ENCODE results near the gene EFHC1. TPM values are rescaled to one million over a fixed set of nuclear protein-coding genes. Genes with fewer than 3 reads are reported as not detected.

Gene EFHC1
- total and polyA plus RNA-seq, 4 donors, result 43.5 to 76.0 (median 44.3) TPM

DNA sequence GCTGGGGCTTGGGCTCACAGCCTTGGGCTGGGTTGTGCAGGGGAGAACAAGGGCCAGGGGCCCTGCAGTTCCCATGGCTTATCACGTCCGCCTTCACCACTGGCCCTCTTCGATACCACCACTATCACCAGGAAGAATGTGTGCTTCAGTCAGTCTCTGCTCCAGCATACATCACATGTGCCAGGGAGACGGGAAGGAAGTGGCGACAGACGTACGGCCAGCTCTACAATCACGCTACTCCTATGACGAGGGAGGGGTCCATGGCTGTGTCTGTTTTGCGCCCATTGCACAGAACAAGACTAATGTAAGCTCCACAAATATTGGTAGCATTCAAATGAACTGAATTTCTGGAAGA, 84.6 kb downstream of the EFHC1 start:
- Histone ChIP-seq H3K4me1 (ENCODE audit: control insufficient read depth, insufficient read depth, low read length) (peaks cover 23% of the 10 kb centered on the region), H3K36me3 (ENCODE audit: control insufficient read depth, insufficient read depth, low read length) (peaks cover 44% of the 10 kb centered on the region), H3K27ac (ENCODE audit: low read depth, low read length) (no peak overlapping the region), H3K9me3 (ENCODE audit: control insufficient read depth, insufficient read depth, low read length) (no peaks in the 10 kb centered on the region), H3K27me3 (ENCODE audit: control insufficient read depth, insufficient read depth, low read length) (no peaks in the 10 kb centered on the region), H3K4me3 (ENCODE audit: low read depth, low read length) (no peak overlapping the region)
- 88% methylated on average over 10 of the region's 10 CpGs for WGBS (ENCODE audit: insufficient coverage)
- DNase-seq (ENCODE audit: low read depth in 4 of 6, low spot score in 6 of 6), result no peak

DNA sequence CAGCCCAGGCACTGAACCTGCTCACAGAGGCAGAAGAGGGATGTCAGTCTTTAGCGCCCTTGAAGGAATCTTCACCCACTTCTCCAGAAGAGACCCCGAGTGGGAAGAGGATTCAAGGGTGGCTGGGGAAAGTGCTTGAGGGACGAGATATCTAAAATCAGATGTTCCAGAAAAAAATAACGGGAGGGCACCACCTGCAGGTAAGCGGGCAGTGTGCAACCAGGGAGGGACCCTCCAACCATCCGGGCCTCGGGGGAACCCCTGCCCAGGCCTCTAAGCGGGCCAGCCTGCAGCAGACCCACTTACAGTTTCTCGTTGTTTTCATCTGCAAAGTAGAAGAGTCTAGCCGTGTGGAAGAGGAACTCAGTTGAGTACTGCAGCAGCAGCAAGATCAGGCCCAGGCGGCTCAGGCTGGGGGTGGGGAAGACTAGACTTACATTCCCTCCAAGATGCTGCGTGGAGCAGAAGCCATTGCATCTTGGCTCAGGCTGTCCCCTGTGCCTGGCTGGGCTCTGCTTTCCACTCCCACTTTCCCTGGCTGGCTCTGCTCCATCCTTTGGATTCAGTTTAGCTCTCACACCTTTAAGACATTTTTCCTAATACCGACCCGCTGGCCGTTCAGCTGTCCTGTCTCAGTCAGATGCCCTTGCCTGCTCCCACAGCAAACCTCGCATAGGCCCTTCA, 85.7 kb downstream of the EFHC1 start:
- H3K36me3 ChIP-seq (ENCODE audit: control insufficient read depth, insufficient read depth, low read length), result peaks cover 44% of the 10 kb centered on the region
- H3K27me3 ChIP-seq (ENCODE audit: control insufficient read depth, insufficient read depth, low read length), result no peaks in the 10 kb centered on the region
- no peak overlapping the region for H3K27ac ChIP-seq (ENCODE audit: low read depth, low read length)
- no peaks in the 10 kb centered on the region for H3K9me3 ChIP-seq (ENCODE audit: control insufficient read depth, insufficient read depth, low read length)
- H3K4me3 ChIP-seq (ENCODE audit: low read depth, low read length), result no peak overlapping the region
- DNase-seq (ENCODE audit: low read depth in 4 of 6, low spot score in 6 of 6), result no peak
- H3K4me1 ChIP-seq (ENCODE audit: control insufficient read depth, insufficient read depth, low read length), result peaks cover 12% of the 10 kb centered on the region
- 85% methylated on average over 13 of the region's 16 CpGs for WGBS (ENCODE audit: insufficient coverage)

DNA sequence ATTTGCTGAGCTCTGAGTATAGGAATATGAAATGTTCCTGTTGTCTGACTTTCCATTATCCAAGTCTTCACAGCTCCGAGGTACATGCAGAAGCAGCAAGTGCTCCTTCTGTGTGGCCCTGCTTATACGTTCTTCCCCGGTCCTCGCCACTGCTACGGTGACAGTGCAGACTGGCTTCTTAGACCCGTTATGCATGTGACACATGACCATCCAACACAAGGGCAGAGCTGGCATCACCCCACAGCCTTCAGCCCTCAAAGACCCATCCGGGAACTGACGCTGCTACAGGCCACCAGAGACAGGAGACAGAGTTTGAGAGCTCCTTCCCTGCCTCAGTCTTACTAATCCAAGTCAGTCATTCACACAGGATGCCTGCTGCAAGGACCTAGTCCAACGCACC, 86.3 kb downstream of the EFHC1 start:
- Histone ChIP-seq H3K27me3 (ENCODE audit: control insufficient read depth, insufficient read depth, low read length) (no peaks in the 10 kb centered on the region), H3K9me3 (ENCODE audit: control insufficient read depth, insufficient read depth, low read length) (no peaks in the 10 kb centered on the region), H3K36me3 (ENCODE audit: control insufficient read depth, insufficient read depth, low read length) (peaks cover 44% of the 10 kb centered on the region), H3K4me3 (ENCODE audit: low read depth, low read length) (no peak overlapping the region), H3K4me1 (ENCODE audit: control insufficient read depth, insufficient read depth, low read length) (peaks cover 12% of the 10 kb centered on the region), H3K27ac (ENCODE audit: low read depth, low read length) (no peak overlapping the region)
- 84% methylated on average over 8 of the region's 9 CpGs for WGBS (ENCODE audit: insufficient coverage)
- DNase-seq (ENCODE audit: low read depth in 4 of 6, low spot score in 6 of 6), result no peak

DNA sequence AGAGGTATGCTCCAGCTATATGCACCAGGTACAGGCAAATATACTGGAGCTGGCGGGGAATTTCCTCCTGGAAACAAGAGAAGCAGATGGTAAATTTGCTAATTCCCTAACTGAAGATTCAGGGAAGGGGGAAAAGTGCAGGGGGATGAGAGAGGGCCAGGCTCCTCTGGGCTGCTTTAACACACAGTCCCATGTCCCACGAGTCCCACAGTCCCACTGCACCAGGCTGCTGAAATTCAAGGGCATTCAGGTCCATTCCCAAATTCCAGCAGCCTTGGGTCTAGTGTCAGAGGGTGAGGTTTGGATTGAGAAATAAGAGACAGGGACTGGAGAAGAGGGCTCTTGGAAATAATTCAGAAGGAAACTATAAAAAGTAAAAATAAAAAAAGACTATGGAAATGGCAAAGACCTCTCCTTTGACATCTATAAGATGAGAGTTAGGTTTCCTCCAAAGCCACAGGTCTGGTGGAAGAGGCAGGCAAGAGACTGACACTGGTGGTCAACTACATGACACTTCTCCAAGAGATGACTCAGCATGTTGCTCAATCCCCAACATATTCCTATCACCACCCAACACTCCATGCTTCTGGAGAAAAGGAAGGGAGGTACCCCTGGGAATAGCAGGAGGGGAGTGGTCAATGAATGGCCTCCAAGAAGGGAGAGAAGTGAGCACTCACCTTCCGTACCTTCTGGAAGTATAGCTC, 87.6 kb downstream of the EFHC1 start:
- H3K27ac ChIP-seq (ENCODE audit: low read depth, low read length), result no peak overlapping the region
- peaks cover 12% of the 10 kb centered on the region for H3K4me1 ChIP-seq (ENCODE audit: control insufficient read depth, insufficient read depth, low read length)

DNA sequence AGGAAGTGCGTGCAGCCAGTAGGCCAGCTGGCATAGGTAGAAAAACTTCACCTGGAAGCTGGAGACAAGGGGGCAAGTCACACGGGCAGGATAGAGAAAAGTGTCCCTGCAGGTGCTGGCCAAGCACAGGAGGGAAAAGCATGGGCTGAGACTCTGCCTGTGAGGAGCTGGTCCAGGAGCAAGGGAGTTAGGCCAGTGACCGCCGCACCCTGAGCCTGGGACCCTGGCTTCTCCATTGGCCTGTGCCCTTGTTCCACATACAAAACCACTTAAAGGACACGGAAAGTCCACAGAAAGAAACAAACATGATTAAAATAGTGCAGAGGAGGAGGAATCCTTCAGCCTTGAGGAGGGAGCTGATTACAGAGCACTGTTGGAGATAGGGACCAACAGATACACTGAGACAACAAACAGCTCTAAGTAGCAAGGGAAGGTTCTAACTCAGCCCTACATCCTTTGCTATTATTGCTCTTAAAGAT, 88.2 kb downstream of the EFHC1 start:
- Histone ChIP-seq H3K36me3 (ENCODE audit: control insufficient read depth, insufficient read depth, low read length) (peaks cover 33% of the 10 kb centered on the region), H3K27me3 (ENCODE audit: control insufficient read depth, insufficient read depth, low read length) (no peaks in the 10 kb centered on the region), H3K9me3 (ENCODE audit: control insufficient read depth, insufficient read depth, low read length) (no peaks in the 10 kb centered on the region), H3K27ac (ENCODE audit: low read depth, low read length) (no peak overlapping the region), H3K4me1 (ENCODE audit: control insufficient read depth, insufficient read depth, low read length) (peaks cover 12% of the 10 kb centered on the region), H3K4me3 (ENCODE audit: low read depth, low read length) (no peak overlapping the region)
- 95% methylated on average over 2 of the region's 5 CpGs for WGBS (ENCODE audit: insufficient coverage)
- DNase-seq (ENCODE audit: low read depth in 4 of 6, low spot score in 6 of 6), result no peak

More for the DNA sequence above, 87.6 kb downstream of the EFHC1 start:
- no peaks in the 10 kb centered on the region for H3K9me3 ChIP-seq (ENCODE audit: control insufficient read depth, insufficient read depth, low read length)
- H3K27me3 ChIP-seq (ENCODE audit: control insufficient read depth, insufficient read depth, low read length), result no peaks in the 10 kb centered on the region
- peaks cover 38% of the 10 kb centered on the region for H3K36me3 ChIP-seq (ENCODE audit: control insufficient read depth, insufficient read depth, low read length)
- no peak overlapping the region for H3K4me3 ChIP-seq (ENCODE audit: low read depth, low read length)
- no peak for DNase-seq (ENCODE audit: low read depth in 4 of 6, low spot score in 6 of 6)
- 83% methylated on average over 1 of the region's 3 CpGs for WGBS (ENCODE audit: insufficient coverage)

DNA sequence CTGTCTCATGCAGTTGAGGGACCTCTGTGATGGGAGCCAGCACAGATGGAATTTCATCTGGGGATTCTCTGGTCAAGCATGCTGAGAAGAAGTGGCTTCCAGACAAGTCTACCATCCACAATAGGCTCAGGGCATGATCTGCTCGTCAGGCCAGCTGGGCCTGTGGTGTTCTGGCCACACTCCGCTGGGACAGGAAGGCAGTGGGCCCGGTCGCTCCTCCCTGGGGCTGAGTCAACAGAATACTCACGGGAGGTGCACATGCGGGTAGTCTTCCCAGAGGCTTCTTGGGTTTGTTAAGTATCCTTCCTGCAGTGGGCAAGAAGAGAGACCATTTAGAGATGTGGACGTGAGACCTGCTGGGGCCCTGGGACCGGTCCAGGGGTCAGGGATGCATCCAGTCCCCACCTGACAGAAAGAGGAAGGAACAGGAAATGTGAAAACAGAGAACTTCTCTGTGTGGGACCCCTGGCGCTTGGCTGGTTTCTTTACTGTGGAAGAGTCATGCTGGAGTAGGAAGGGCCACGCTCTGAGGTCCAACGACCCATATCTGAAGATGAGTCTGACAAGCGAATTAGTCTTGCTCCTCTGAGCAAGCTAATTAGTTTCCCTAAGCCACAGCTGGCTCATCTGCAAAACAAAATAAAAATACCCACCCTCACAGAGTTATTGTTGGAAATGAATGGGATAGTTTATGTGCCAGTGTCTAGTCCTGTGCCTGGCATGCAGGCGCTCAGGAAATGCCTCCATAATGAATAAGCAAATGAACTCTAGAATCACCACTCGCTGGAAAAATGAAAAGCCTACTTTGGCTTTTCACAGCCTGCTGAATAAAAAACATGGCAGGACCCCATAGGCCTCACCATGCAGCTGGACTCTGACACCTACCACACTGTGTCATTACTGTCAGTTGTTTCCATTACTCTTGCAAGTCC, 89.4 kb downstream of the EFHC1 start:
- H3K4me3 ChIP-seq (ENCODE audit: low read depth, low read length), result no peak overlapping the region
- H3K27ac ChIP-seq (ENCODE audit: low read depth, low read length), result no peak overlapping the region
- no peak for DNase-seq (ENCODE audit: low read depth in 4 of 6, low spot score in 6 of 6)
- peaks cover 21% of the 10 kb centered on the region for H3K36me3 ChIP-seq (ENCODE audit: control insufficient read depth, insufficient read depth, low read length)
- no peaks in the 10 kb centered on the region for H3K27me3 ChIP-seq (ENCODE audit: control insufficient read depth, insufficient read depth, low read length)
- H3K9me3 ChIP-seq (ENCODE audit: control insufficient read depth, insufficient read depth, low read length), result no peaks in the 10 kb centered on the region
- peaks cover 1% of the 10 kb centered on the region for H3K4me1 ChIP-seq (ENCODE audit: control insufficient read depth, insufficient read depth, low read length)
- 80% methylated on average over 11 of the region's 14 CpGs for WGBS (ENCODE audit: insufficient coverage)

DNA sequence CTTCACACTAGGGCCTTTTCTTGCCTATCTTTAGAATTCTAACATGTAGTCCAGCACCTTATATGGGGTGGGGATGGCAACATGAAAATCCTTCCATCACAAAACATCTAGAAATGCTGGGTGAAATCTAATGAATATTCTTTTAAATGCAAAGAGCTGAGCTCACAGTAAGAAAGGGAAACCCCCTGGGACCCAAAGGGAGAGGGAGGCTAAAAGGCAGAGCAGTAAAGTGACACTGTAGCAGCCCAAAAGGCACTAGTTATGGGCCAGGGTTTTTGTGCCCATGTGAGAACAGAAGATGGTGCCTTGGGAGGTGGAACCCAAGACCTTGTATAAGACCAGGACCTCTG, 90.0 kb downstream of the EFHC1 start:
- Histone ChIP-seq H3K27me3 (ENCODE audit: control insufficient read depth, insufficient read depth, low read length) (no peaks in the 10 kb centered on the region), H3K4me3 (ENCODE audit: low read depth, low read length) (no peak overlapping the region), H3K27ac (ENCODE audit: low read depth, low read length) (no peak overlapping the region), H3K4me1 (ENCODE audit: control insufficient read depth, insufficient read depth, low read length) (no peaks in the 10 kb centered on the region), H3K36me3 (ENCODE audit: control insufficient read depth, insufficient read depth, low read length) (peaks cover 18% of the 10 kb centered on the region), H3K9me3 (ENCODE audit: control insufficient read depth, insufficient read depth, low read length) (no peaks in the 10 kb centered on the region)
- DNase-seq (ENCODE audit: low read depth in 4 of 6, low spot score in 6 of 6), result no peak

DNA sequence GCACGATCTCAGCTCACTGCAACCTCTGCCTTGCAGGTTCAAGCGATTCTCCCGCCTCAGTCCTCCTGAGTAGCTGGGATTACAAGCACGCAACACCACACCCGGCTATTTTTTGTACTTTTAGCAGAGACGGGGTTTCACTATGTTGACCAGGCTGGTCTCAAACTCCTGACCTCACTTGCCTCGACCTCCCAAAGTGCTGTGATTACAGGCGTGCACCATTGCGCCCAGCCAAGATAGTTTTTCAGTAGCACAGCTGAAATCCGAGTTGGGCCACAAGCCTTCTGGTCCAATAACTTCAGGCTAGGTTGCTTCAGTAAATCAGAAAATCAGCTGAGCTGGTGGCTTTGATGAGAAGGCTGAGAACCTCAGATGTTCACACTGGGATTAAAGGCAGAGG, 91.0 kb downstream of the EFHC1 start:
- Histone ChIP-seq H3K4me3 (ENCODE audit: low read depth, low read length) (no peak overlapping the region), H3K4me1 (ENCODE audit: control insufficient read depth, insufficient read depth, low read length) (no peaks in the 10 kb centered on the region), H3K9me3 (ENCODE audit: control insufficient read depth, insufficient read depth, low read length) (no peaks in the 10 kb centered on the region), H3K36me3 (ENCODE audit: control insufficient read depth, insufficient read depth, low read length) (peaks cover 13% of the 10 kb centered on the region), H3K27ac (ENCODE audit: low read depth, low read length) (no peak overlapping the region), H3K27me3 (ENCODE audit: control insufficient read depth, insufficient read depth, low read length) (no peaks in the 10 kb centered on the region)
- WGBS (ENCODE audit: insufficient coverage), result 88% methylated on average over 9 of the region's 10 CpGs
- DNase-seq (ENCODE audit: low read depth in 4 of 6, low spot score in 6 of 6), result no peak

DNA sequence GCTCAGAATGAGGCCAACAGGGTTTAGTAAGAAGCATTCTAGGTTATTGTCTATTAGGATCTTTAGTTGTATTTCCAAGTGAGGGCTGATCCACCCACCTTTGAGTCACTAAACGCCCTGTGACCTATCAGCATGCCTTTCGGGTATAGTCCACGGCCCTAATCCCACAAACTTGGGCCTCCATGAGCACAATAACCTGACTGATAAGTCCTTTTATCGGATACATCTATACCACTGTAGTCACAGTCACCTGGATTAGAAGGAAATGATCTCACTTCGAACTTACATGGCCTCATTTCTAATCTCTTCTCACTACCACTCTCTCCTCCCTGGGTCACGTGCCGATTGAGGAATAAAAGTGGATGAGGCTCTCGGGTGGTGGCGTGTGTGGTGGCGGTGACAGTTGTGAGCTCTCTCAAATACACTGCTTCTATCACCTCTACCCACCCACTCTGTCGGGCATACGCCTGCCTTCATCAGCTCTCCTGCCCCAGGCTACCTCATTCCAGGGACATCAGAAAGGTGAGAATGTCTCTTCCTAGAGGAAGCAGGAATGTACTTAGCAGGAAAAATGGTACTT, 91.5 kb downstream of the EFHC1 start:
- Histone ChIP-seq H3K4me1 (ENCODE audit: control insufficient read depth, insufficient read depth, low read length) (no peaks in the 10 kb centered on the region), H3K27ac (ENCODE audit: low read depth, low read length) (peak overlapping the region; percentile 65), H3K36me3 (ENCODE audit: control insufficient read depth, insufficient read depth, low read length) (peaks cover 13% of the 10 kb centered on the region), H3K4me3 (ENCODE audit: low read depth, low read length) (no peak overlapping the region), H3K27me3 (ENCODE audit: control insufficient read depth, insufficient read depth, low read length) (no peaks in the 10 kb centered on the region), H3K9me3 (ENCODE audit: control insufficient read depth, insufficient read depth, low read length) (no peaks in the 10 kb centered on the region)
- WGBS (ENCODE audit: insufficient coverage), result 95% methylated on average over 4 of the region's 12 CpGs
- DNase-seq (ENCODE audit: low read depth in 4 of 6, low spot score in 6 of 6), result no peak
